GM12865 (cell line): ENCODE measurements around the gene EGFLAM.

Source experiments
- DNase-seq: peaks from one replicate; pipeline ENCODE4 v3.0.0; 2010; ENCODE audit warnings: low read depth
- H3K4me3 ChIP-seq: 2 replicates; pipeline ENCODE4 v1.5.1; 2011; ENCODE audit warnings: mild to moderate bottlenecking, low read depth, low read length, control low read depth
- CTCF ChIP-seq: IDR thresholded peaks from 2 replicates; pipeline ENCODE4 v1.5.1; 2011; ENCODE audit warnings: low read length, control low read depth, low read depth, inconsistent platforms; ENCODE audit not compliant: insufficient read depth; ENCODE audit errors: missing control alignments

EGFLAM gene

DNA sequence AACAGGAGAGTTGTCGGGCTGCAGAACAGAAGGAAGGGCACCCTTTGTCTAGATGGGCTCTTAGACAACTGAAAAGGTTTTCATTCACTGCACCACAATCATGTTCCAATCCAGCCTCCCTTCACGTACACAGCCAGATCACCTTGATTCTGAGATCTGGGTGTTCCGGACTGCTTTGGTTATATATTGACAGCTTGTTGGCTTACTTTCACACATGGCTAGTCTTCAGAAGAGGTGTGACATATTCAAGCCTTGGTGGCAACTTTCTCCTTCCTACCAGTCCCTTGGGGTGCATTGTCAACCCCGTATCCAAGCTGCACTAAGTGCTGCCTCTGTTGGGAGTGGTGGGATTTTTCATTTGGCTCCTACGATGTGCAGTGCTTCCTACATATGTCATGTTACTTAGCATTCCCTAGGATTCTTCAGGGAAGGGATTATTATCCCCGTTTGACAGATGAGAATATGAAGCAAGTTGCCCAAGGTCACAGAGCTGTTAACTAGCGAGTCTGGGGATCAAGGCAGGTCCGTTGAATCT is 197.5 kb downstream of the EGFLAM start:
- no peak for DNase-seq
- no peak for TF ChIP-seq CTCF
- H3K4me3 ChIP-seq, result no peak overlapping the region

DNA sequence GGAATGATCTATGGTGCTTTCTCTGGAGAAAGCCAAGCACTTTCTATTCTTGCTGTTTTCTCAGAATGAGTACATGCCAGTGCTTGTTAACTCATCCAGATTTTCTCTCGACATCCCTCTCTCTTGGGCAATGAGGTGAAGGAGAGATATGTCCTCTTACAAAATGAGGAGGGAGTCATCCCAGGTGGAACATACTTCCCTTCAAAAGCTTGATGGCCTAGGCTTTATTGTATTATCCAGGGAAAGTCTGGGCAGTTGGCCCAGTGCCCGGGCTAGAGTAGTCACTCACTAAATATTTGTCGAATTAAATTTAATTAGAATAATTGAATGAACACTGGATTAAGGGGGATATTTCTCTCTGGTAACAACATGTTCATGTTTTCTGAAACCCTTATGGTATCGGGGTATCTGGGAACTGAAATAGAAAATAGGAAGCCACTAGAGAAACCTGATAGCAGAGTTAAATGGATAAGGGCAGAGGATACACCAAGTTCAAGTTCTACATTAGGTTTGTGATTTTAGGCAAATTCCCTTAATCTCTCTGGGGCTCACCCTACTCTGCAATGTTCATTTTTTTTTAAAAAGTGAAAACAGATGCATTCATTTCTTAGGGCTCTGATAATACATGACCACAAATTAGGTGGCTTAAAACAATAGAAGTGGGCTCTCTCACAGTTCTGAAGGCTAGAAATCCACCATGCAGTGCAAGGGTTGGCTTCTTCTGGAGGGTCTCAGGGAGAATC is 198.5 kb downstream of the EGFLAM start:
- DNase-seq, result no peak
- no peak for TF ChIP-seq CTCF

DNA sequence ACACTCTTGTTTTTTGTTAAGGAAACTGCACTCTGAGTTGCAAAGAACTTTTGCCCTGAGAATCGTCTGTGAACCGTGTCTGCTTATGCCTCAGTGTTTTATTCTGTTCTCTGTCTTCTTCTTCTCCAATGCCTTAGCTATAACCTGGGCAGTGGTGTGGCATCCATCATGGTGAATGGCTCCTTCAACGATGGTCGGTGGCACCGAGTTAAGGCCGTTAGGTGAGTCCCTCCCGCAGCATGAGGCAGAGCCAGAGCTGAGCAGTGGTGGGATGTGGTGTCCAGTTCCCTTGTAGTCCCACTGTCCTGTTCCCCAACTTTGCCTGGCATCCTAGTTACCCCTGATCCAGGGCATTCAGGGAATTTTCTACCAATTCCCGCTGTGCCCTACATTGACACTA is 199.8 kb downstream of the EGFLAM start:
- H3K4me3 ChIP-seq, result no peak overlapping the region
- no peak for TF ChIP-seq CTCF
- no peak for DNase-seq

More for the DNA sequence above, 198.5 kb downstream of the EGFLAM start:
- no peak overlapping the region for H3K4me3 ChIP-seq

DNA sequence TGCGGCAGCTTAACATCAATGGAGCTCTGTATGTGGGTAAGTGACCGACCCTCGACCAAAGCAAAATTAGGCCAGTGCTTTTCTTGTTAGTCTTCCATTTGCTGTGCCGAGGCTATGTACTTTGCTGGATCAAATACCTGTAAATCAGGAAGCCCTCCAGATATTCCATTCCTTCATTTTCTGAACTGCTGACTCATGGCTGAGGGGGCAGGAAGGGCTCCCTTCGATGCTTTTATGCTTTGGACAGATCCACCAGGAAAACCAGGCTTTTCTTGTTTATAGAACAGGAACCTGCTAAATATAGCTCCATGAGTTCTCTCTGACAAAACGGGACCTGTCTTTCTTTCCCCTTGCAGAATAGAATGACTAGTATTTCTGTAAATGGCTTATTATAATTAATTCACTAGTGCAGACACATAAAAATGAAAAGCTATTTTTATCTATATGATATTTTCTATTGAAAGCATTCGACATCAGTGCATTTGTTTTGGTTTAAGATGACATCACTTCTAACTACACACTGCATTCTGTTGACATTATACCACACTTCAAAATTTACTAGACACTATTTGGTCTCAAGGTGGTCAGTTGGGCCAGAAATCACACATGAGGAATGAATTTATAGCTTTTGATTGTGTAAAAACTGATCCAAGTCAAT is 204.7 kb downstream of the EGFLAM start:
- H3K4me3 ChIP-seq, result no peak overlapping the region
- DNase-seq, result no peak
- no peak for TF ChIP-seq CTCF

DNA sequence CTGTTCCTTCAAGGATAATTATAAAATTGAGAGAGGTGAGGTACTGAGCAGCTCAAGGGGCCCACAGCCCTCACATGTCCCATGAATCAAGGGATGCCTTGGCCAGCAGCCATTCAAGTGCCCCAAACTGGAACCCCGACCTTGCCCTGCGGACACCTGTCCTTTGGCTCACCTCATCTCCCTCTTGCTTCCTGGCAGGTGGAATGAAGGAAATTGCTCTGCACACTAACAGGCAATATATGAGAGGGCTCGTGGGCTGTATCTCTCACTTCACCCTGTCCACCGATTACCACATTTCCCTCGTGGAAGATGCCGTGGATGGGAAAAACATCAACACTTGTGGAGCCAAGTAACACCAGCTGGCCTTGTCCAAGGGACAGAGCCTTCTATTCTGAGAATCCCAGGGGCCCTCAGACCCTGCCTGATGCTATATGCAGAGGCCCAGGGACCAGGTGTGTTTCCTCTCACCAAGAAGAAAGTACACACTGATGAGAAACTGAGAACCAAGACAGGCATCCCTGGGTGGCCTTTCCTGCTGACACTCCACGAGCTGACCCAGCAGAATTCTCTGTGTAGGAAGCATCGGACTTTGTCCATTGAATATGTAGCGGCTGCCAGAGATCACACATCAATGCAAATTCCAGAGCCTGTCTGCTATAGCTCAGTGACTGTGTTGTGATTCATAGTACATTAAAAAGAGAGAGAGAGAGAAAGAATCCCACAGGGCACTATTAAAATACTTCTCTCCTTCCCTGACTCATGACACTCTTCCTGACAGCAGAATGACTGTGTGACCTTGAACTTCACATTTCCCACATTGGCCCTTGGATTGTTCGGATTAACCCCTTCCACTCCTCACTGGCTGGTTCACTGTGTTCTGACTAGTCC is 205.5 kb downstream of the EGFLAM start:
- no peak for TF ChIP-seq CTCF
- DNase-seq, result no peak
- H3K4me3 ChIP-seq, result no peak overlapping the region

DNA sequence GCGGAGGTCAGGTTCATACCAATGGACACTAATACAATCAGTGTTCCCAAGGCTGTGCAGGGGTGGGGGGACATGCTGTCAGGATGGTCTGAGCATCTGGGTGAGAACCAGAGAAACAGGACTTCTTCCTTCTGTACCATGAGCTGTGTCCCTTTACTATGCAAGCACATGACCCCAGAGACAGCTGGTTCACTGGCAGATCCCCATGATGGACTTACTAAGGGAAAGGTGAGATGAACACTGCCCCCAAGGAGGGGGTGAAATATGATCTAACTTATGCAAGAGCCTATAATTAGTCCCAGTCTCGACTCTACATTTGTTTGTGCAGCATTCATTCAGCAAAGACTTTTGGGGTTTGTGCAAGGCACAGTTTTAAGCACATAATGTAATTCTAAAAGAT is 206.7 kb downstream of the EGFLAM start:
- TF ChIP-seq CTCF, result no peak
- H3K4me3 ChIP-seq, result no peak overlapping the region
- DNase-seq, result no peak
